SK-N-SH treated with all-trans-retinoic acid at 6 μM for 48 hours (cell line): ENCODE results near the gene ZFYVE28.

Experiments used
- ARNTL ChIP-seq: fragments of 450-650 bp; formaldehyde crosslinking; IDR thresholded peaks from 2 replicates; pipeline ENCODE4 v1.5.0; 2020; ENCODE audit warnings: low read depth, mild to moderate bottlenecking, moderate library complexity, borderline replicate concordance
- CSDC2 ChIP-seq: fragments of 250-450 bp; sonication (Bioruptor Pico); IDR thresholded peaks from 2 replicates; pipeline ENCODE4 v1.5.0; 2020; ENCODE audit warnings: mild to moderate bottlenecking, moderate library complexity
- ISL1 ChIP-seq: fragments of 250-450 bp; sonication (Bioruptor Pico); IDR thresholded peaks from 2 replicates; pipeline ENCODE4 v2.1.2; 2022; ENCODE audit warnings: mild to moderate bottlenecking, moderate library complexity
- OSR1 ChIP-seq: fragments of 250-450 bp; sonication (Bioruptor Pico); IDR thresholded peaks from 2 replicates; pipeline ENCODE4 v1.8.0; 2022; ENCODE audit warnings: moderate library complexity, mild to moderate bottlenecking, inconsistent platforms
- PATZ1 ChIP-seq: fragments of 250-450 bp; sonication (Bioruptor Pico); IDR thresholded peaks from 2 replicates; pipeline ENCODE4 v1.8.0; 2020; ENCODE audit warnings: mild to moderate bottlenecking, moderate library complexity, borderline replicate concordance
- POU6F1 ChIP-seq: fragments of 250-450 bp; sonication (Bioruptor Pico); IDR thresholded peaks from 2 replicates; pipeline ENCODE4 v1.8.0; 2021; ENCODE audit warnings: low read depth, mild to moderate bottlenecking, moderate library complexity, borderline replicate concordance
- PPARA ChIP-seq: fragments of 250-450 bp; sonication (Bioruptor Pico); IDR thresholded peaks from 2 replicates; pipeline ENCODE4 v1.5.0; 2020; ENCODE audit warnings: mild to moderate bottlenecking, borderline replicate concordance
- RARB ChIP-seq: fragments of 250-450 bp; sonication (Bioruptor Pico); IDR thresholded peaks from 2 replicates; pipeline ENCODE4 v1.8.0; 2021; ENCODE audit warnings: mild to moderate bottlenecking, moderate library complexity
- ZC3H10 ChIP-seq: fragments of 250-450 bp; sonication (Bioruptor Pico); IDR thresholded peaks from 2 replicates; pipeline ENCODE4 v1.5.1; 2021; ENCODE audit warnings: mild to moderate bottlenecking, moderate library complexity
- ZFP30 ChIP-seq: fragments of 450-650 bp; formaldehyde crosslinking; IDR thresholded peaks from 2 replicates; pipeline ENCODE4 v1.5.0; 2022; ENCODE audit warnings: mild to moderate bottlenecking, moderate library complexity
- ZNF70 ChIP-seq: fragments of 450-650 bp; formaldehyde crosslinking; IDR thresholded peaks from 2 replicates; pipeline ENCODE4 v1.5.0; 2020; ENCODE audit warnings: mild to moderate bottlenecking, moderate library complexity

- TF ChIP-seq RARB (CRISPR knock-in tag) (no peak), PPARA (no peak), ZFP30 (CRISPR knock-in tag) (no peak), PATZ1 (CRISPR knock-in tag) (no peak), OSR1 (CRISPR knock-in tag) (no peak), ARNTL (no peak), POU6F1 (CRISPR knock-in tag) (no peak), CSDC2 (CRISPR knock-in tag) (no peak), ISL1 (CRISPR knock-in tag) (no peak), ZC3H10 (CRISPR knock-in tag) (no peak), ZNF70 (CRISPR knock-in tag) (no peak)
These were observed 75.0 kb downstream of the ZFYVE28 start for GRCh38 chr4:2343476-2343875.
